ENCODE results near the gene ST8SIA3.

DNA sequence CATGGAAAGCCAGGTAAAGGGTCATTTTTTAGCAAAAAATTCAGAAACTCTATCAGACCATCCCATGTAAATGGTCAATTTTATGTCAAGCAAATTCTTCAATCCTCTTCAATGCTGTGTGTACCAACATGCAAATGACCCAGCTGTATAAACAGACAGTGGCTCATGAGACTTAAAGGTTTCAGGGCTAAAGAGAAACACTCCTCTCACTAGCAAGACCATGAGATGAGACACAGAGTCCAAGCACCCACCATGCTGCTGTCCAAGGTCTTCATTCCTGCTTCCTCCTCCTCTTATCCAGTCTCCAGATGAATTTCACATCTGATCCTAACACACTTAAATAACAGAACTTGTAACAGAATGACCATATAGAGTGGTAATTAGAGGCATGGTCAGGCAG, 52.0 kb downstream of the ST8SIA3 start:
- TF ChIP-seq POLR2A (IDR thresholded peaks at IDR 0.05; ENCODE audit: low read depth, low read length) (no peak), MAZ (IDR thresholded peaks at IDR 0.05; ENCODE audit: borderline replicate concordance, low read depth, low read length) (no peak), RAD21 (IDR thresholded peaks at IDR 0.05; ENCODE audit: low read length) (no peak), RFX5 (IDR thresholded peaks at IDR 0.05; ENCODE audit: low read depth, low read length) (no peak), CEBPB (IDR thresholded peaks at IDR 0.05; ENCODE audit: low read depth, low read length) (no peak), ELK1 (IDR thresholded peaks at IDR 0.05; ENCODE audit: borderline replicate concordance, low read depth, low read length) (no peak), MXI1 (IDR thresholded peaks at IDR 0.05; ENCODE audit: borderline replicate concordance, low read depth, low read length) (no peak), MAFK (IDR thresholded peaks at IDR 0.05; ENCODE audit: low read depth, low read length) (no peak)
- TF ChIP-seq, protein P1, sequence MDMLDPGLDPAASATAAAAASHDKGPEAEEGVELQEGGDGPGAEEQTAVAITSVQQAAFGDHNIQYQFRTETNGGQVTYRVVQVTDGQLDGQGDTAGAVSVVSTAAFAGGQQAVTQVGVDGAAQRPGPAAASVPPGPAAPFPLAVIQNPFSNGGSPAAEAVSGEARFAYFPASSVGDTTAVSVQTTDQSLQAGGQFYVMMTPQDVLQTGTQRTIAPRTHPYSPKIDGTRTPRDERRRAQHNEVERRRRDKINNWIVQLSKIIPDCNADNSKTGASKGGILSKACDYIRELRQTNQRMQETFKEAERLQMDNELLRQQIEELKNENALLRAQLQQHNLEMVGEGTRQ (IDR thresholded peaks at IDR 0.05; ENCODE audit: low read depth, low read length): no peak
- TF ChIP-seq, protein P2, sequence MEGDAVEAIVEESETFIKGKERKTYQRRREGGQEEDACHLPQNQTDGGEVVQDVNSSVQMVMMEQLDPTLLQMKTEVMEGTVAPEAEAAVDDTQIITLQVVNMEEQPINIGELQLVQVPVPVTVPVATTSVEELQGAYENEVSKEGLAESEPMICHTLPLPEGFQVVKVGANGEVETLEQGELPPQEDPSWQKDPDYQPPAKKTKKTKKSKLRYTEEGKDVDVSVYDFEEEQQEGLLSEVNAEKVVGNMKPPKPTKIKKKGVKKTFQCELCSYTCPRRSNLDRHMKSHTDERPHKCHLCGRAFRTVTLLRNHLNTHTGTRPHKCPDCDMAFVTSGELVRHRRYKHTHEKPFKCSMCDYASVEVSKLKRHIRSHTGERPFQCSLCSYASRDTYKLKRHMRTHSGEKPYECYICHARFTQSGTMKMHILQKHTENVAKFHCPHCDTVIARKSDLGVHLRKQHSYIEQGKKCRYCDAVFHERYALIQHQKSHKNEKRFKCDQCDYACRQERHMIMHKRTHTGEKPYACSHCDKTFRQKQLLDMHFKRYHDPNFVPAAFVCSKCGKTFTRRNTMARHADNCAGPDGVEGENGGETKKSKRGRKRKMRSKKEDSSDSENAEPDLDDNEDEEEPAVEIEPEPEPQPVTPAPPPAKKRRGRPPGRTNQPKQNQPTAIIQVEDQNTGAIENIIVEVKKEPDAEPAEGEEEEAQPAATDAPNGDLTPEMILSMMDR (conservative IDR thresholded peaks at IDR 0.05; ENCODE audit: low read depth, low read length): no peak

Data from IMR-90 (cell line).